GM19035 (cell line): ENCODE results near the gene NMRK2.
"Not testable (repeated sequence)": the region's sequence is repeated elsewhere in the genome, so short reads cannot be mapped to it uniquely, and the experiment has no call there.

ENCODE experiments used
- ATAC-seq: cut with Tn5 transposase; IDR thresholded peaks from one replicate; pipeline ENCODE4 v1.9.1; 2021; ENCODE audit not compliant: unreplicated experiment

The NMRK2 gene

GRCh38 chr19:3936506-3937442 lies 3.9 kb downstream of the NMRK2 start:
- no peak for ATAC-seq

GRCh38 chr19:3938300-3938950 lies 5.6 kb downstream of the NMRK2 start:
- not testable (repeated sequence) for ATAC-seq

GRCh38 chr19:3942790-3943409 lies 10.0 kb downstream of the NMRK2 start:
- no peak for ATAC-seq

- no peak for ATAC-seq
Measured at GRCh38 chr19:3944018-3944721, 11.3 kb downstream of the NMRK2 start.

GRCh38 chr19:3945838-3946237 lies 13.0 kb downstream of the NMRK2 start:
- ATAC-seq: no peak

GRCh38 chr19:3947316-3947933 lies 14.6 kb downstream of the NMRK2 start:
- not testable (repeated sequence) for ATAC-seq

GRCh38 chr19:3949294-3949693 lies 16.4 kb downstream of the NMRK2 start:
- no peak for ATAC-seq

- ATAC-seq: no peak
Measured at GRCh38 chr19:3949997-3950859, 17.4 kb downstream of the NMRK2 start.

GRCh38 chr19:3950871-3951861 lies 18.3 kb downstream of the NMRK2 start:
- no peak for ATAC-seq

GRCh38 chr19:3952755-3953276 lies 19.9 kb downstream of the NMRK2 start:
- not testable (repeated sequence) for ATAC-seq

- no peak for ATAC-seq
Measured at GRCh38 chr19:3954107-3954506, 21.2 kb downstream of the NMRK2 start.

- ATAC-seq: not testable (repeated sequence)
Measured at GRCh38 chr19:3955276-3955675, 22.4 kb downstream of the NMRK2 start.

GRCh38 chr19:3955688-3956087 lies 22.8 kb downstream of the NMRK2 start:
- ATAC-seq: no peak

GRCh38 chr19:3958836-3959765 lies 26.2 kb downstream of the NMRK2 start:
- no peak for ATAC-seq

GRCh38 chr19:3959766-3960131 lies 26.9 kb downstream of the NMRK2 start:
- ATAC-seq: no peak

GRCh38 chr19:3961007-3961406 lies 28.1 kb downstream of the NMRK2 start:
- no peak for ATAC-seq
